GM19463 (cell line): Measurements from ENCODE around the gene ZNF385B.

Source experiments
- ATAC-seq: cut with Tn5 transposase; IDR thresholded peaks from one replicate; pipeline ENCODE4 v1.9.1; 2021; ENCODE audit warnings: mild to moderate bottlenecking, moderate library complexity; ENCODE audit not compliant: unreplicated experiment

Gene ZNF385B

GRCh38 chr2:179593323-179593722 lies 268.1 kb downstream of the ZNF385B start:
- ATAC-seq = no peak

DNA sequence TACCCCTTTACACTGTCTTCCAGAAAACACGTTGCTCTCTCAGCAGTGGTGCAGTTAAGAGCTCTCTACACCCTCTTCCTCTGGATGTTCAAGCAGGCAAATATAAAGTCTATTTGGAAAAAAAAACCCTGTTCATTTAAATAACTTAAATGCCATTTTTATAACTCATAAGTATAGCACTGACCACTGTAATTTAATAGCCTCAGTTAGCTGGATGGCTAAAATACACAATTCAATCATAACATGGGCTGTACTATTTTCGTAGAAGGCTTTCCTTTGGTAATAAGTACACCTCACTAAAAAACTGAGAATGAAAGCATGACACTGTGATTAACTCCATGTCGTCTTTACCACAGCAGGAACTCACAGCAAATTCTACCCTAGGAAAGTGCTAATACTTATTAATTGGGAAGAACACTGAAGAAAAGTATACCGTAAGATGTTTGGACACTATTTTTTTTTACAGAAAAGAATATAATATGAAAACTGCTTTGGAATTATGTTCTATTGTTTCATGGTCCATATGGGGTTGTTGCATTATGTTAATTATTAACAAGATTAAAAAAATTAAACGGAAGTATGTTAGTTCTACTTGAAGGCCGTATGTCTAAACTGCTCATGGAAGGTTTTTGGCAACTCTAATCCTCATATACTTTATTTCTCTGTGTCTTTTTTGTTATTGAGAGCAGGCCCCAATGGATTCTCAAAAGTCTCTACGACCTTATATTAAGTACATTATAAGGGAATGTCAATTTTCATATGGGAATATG lies 269.1 kb downstream of the ZNF385B start:
- ATAC-seq = no peak

- ATAC-seq = no peak
Observed at GRCh38 chr2:179591690-179592089, 269.7 kb downstream of the ZNF385B start.

DNA sequence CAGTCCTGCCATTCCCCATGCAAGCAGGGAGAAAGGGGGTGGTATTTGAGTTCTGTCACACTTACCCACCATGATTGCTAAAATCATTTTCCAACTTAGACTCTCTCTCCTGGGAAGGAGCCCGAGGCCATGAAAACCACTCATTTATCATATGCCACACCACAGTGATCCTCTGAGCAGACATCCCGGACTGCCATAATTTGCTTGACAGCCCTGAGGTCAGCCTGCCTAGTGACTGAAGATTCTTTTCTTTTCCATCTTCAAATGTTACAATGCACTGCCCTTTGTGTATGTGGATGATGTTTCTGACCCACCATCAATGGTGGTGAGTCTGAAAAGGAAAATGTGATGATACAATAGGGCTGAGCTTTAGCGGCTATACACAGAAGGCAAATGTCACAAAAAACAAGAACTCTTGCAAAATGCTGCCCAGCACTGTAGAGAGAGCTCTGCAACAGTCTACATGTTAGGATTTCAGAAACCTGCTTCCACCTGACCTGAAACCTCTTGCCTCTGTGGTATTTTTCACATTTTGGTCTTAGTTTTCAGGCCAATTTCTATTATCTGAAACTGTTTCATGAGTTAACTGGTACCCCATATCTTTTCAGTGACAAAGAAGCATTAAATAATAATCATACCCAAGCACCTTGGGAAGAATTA lies 272.8 kb downstream of the ZNF385B start:
- ATAC-seq = no peak

- ATAC-seq = no peak
Observed at GRCh38 chr2:179584760-179585159, 276.7 kb downstream of the ZNF385B start.

- no peak for ATAC-seq
Observed at GRCh38 chr2:179581605-179582004, 279.8 kb downstream of the ZNF385B start.

- ATAC-seq = no peak
Observed at GRCh38 chr2:179580378-179581146, 280.9 kb downstream of the ZNF385B start.

GRCh38 chr2:179579800-179580199 lies 281.6 kb downstream of the ZNF385B start:
- ATAC-seq = no peak

GRCh38 chr2:179578171-179578916 lies 283.1 kb downstream of the ZNF385B start:
- no peak for ATAC-seq

DNA sequence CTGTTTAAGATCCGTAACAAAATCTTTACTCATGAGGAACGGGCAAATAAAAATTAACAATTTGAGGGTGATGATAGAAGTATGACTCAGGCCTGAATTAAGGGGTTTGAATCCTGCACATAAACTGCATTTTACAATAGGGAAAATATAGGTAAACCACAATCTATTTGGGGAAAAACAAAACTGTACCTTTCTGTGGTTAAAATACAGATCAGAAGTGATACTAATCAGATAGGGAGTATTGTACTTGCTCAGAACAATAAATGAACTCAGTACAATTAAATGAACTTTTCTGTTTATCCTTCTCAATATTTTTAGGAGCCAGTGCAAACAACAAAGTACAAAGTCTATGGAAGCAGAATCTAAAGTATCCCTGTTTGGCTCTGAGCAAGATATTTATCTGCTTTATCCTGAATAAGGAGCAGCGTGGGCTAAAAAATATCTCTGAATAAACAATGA lies 287.3 kb downstream of the ZNF385B start:
- no peak for ATAC-seq

DNA sequence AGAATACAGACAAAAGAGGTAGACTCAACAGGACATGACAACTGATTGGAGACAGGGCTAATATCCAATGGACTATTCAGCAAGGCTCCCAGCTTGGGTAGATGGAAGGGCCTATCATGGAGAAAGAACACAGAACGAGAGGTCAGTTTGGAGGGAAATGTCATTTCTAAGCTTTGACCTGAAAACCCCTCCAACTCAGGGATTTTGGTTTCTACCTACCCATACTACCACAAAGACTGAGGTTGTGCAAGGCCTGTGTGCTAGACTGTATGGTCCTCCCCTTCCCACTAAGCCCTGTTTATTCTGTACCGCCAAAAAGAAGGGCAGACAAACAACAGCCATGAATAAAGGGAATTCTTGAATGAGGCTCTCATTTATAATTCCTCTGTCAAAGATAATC lies 288.9 kb downstream of the ZNF385B start:
- ATAC-seq = no peak

DNA sequence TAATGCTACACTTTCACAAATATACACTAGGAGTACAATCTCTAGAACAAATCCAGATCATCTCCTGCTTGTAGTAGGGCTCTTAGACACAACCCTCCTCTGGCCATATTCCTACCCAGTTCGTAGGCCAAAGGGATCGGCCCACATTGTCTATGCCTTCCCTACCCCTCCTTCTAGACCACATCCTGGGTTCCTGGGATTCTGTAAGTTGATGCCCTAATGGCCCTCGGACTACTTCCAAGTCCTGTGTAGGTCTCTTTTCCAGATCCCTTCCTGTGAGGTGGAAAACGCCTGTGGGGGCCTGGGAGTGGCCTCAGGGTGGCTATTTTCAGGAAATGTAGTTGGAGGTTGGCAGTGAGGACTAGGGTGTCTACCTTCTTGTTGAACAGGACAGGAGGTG lies 289.7 kb downstream of the ZNF385B start:
- ATAC-seq = no peak

DNA sequence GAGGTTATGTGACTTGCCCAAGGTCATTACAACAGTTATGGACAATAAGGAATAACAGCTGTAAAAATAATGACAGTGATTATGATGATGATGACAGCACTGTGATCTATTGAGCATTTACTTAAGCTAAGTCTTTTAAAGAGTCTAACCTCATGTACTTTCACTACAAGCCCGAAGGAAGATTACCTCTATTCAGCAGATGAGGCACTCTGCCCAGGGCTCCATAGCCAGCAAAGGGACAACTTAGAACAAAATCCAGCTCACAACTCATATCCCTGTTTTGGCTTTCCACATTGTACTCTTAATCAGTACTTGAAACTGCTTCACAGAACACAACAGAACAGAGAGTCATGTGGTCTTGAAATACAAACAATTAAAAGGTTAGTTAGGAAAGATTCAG lies 290.2 kb downstream of the ZNF385B start:
- no peak for ATAC-seq

DNA sequence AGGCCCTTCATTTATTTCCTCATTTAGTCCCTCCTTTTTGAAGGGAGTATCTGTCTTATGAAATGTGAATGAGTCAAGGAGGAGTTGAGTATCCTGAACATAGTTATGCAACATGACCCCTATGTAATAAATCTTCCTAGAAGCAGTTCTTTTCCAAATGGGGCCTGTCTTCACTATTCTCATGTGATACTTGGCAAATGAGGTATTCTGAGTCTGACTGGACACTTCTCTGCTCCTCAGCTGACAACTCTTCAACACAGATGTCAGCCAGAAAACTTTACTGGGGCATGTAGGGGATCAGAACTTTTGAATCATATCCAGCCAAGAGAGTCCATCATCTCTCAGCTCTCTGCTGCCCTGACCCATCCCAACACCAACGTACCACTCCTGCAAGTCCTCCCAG lies 291.6 kb downstream of the ZNF385B start:
- ATAC-seq = no peak

DNA sequence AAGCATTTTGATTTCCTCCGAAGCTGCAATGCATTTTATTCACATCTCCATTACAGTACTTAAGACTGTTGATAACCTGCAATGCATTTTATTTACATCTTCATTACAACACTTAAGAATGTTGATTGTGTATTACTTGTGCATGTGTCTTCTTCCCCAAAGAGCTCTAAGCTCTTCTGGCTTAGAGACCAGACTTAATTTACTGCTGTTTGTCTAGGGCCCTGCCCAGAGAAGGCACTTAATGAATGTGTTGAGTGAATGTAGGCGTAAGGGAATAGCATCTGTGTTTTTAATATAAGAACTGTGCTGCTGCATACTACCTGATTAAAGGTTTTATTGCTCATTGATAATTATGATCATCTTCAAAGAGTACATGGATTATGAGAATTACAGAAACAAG lies 295.6 kb downstream of the ZNF385B start:
- ATAC-seq = no peak

GRCh38 chr2:179562330-179562885 lies 299.0 kb downstream of the ZNF385B start:
- ATAC-seq = no peak

- ATAC-seq = no peak
Observed at GRCh38 chr2:179561702-179562101, 299.7 kb downstream of the ZNF385B start.

DNA sequence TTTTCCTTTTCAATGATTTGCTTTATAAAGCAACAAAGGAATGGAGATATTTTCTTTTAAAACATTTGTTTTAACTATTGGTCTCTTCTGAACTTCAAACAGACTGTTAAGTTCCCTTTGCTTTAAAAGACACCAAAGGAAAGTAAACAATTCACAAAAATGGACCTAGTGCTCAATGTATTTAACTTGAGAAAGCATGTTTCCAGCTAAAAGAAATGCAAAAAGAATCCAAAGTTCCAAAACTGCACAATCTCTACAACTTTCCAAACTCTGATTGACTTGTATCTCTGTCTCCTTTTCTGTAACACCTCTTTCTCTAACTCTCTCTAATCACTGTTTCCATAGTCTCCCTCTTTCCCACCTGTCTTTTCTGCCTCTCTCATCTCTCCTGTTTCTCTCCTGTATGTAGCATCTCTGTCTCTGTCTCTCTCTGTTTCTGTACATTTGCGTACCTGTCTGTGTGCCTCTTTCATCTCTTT lies 301.1 kb downstream of the ZNF385B start:
- ATAC-seq = no peak

- no peak for ATAC-seq
Observed at GRCh38 chr2:179559108-179559806, 302.2 kb downstream of the ZNF385B start.
